ENCODE results near the gene HLA-DQB1. TPM values are rescaled to one million over a fixed set of nuclear protein-coding genes. Genes with fewer than 3 reads are reported as not detected.
"Not testable (repeated sequence)": the region's sequence is repeated elsewhere in the genome, so short reads cannot be mapped to it uniquely, and the experiment has no call there.

HLA-DQB1 gene
- total and polyA plus RNA-seq, 2 donors (not counting 3 experiments of a cell fraction or from before 2014, with no cell fraction given): not detected

DNA sequence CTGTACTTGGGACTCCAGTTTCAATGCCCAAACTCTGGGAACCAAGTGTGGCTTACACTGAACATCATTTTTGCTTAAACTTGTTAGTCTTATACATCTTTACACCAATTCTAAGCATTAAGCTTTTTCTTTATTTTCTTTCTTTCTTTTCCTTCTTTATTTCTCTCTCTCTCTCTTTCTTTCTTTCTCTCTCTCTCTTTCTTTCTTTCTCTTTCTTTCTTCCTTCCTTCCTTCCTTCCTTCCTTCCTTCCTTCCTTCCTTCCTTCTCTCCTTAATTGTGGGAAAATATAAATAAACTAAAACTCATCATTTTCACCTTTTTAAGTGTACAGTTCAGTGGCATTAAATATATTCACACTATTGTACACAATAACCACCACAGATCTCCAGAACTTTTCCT, 43.2 kb upstream of the HLA-DQB1 start:
- Histone ChIP-seq H3K27ac (ENCODE audit: insufficient read depth, low read depth, low read length) (no peak overlapping the region), H3K9me3 (replicated peaks; ENCODE audit: control insufficient read depth, insufficient read depth, low read length) (no peaks in the 10 kb centered on the region), H3K9ac (replicated peaks; ENCODE audit: extremely low read depth, insufficient read depth, low read length) (no peak overlapping the region), H3K27me3 (ENCODE audit: control insufficient read depth in 2 of 2, insufficient read depth in 2 of 2, low read length in 2 of 2) (peaks cover 8 to 10% of the 10 kb centered on the region in 2 experiments), H3K4me2 (ENCODE audit: insufficient read depth, low read length) (no peak overlapping the region), H3K4me3 (replicated peaks in 1 of 3; ENCODE audit: insufficient read depth in 1 of 3, low read depth in 1 of 3, low read length in 3 of 3) (no peak overlapping the region), H3K79me2 (ENCODE audit: control insufficient read depth, insufficient read depth, low read length) (no peaks in the 10 kb centered on the region), H3K36me3 (ENCODE audit: control insufficient read depth in 2 of 2, extremely low read depth in 1 of 2, insufficient read depth in 2 of 2, low read length in 2 of 2) (no peaks in the 10 kb centered on the region), H4K20me1 (replicated peaks; ENCODE audit: control insufficient read depth, extremely low read depth, insufficient read depth, low read length) (no peaks in the 10 kb centered on the region), H2AFZ (ENCODE audit: low read depth, low read length) (no peak overlapping the region), H3K9me1 (replicated peaks; ENCODE audit: control insufficient read depth, extremely low read depth, insufficient read depth, low read length) (no peaks in the 10 kb centered on the region), H3K4me1 (ENCODE audit: control insufficient read depth, extremely low read depth, insufficient read depth, low read length) (no peaks in the 10 kb centered on the region)
- FAIRE-seq (no peak), DNase-seq (ENCODE audit: low read depth, low spot score) (no peak)
- dilution Hi-C loops (cut with MboI; ENCODE audit: extremely low pct_ligation_motif_present, low sequenced_read_pairs) (no loop called here), intact Hi-C loops (cut with micrococcal nuclease) (loop anchor here (10.0 kb wide), 1 partner anchor 155 kb away; no protein-coding TSS in a partner anchor)
- TF ChIP-seq, protein P1, sequence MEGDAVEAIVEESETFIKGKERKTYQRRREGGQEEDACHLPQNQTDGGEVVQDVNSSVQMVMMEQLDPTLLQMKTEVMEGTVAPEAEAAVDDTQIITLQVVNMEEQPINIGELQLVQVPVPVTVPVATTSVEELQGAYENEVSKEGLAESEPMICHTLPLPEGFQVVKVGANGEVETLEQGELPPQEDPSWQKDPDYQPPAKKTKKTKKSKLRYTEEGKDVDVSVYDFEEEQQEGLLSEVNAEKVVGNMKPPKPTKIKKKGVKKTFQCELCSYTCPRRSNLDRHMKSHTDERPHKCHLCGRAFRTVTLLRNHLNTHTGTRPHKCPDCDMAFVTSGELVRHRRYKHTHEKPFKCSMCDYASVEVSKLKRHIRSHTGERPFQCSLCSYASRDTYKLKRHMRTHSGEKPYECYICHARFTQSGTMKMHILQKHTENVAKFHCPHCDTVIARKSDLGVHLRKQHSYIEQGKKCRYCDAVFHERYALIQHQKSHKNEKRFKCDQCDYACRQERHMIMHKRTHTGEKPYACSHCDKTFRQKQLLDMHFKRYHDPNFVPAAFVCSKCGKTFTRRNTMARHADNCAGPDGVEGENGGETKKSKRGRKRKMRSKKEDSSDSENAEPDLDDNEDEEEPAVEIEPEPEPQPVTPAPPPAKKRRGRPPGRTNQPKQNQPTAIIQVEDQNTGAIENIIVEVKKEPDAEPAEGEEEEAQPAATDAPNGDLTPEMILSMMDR (IDR thresholded peaks at IDR 0.05; ENCODE audit: extremely low read depth in 1 of 2, insufficient read depth in 1 of 2, low read depth in 1 of 2, low read length in 2 of 2): no peak
- no peak for TF ChIP-seq MYC (IDR thresholded peaks at IDR 0.05; ENCODE audit: low read depth, low read length)
- TF ChIP-seq FOS (IDR thresholded peaks at IDR 0.05; ENCODE audit: borderline replicate concordance, insufficient read depth, low read length): no peak
- no peak for TF ChIP-seq POLR2AphosphoS5 (IDR thresholded peaks at IDR 0.05; ENCODE audit: insufficient read depth, low read depth, low read length)
- no peak for TF ChIP-seq EZH2 (IDR thresholded peaks at IDR 0.05; ENCODE audit: borderline replicate concordance, low read depth, low read length, severe bottlenecking)
- no peak for TF ChIP-seq POLR2A (IDR thresholded peaks at IDR 0.05; ENCODE audit: low read depth, low read length)
- no peak for TF ChIP-seq GATA2 (IDR thresholded peaks at IDR 0.05; ENCODE audit: insufficient read depth, insufficient read length, low read depth, low read length)
- no peak for TF ChIP-seq JUN (IDR thresholded peaks at IDR 0.05; ENCODE audit: borderline replicate concordance, insufficient read depth, insufficient read length, low read depth)
- TF ChIP-seq, protein P2, sequence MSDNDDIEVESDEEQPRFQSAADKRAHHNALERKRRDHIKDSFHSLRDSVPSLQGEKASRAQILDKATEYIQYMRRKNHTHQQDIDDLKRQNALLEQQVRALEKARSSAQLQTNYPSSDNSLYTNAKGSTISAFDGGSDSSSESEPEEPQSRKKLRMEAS (IDR thresholded peaks at IDR 0.05; ENCODE audit: insufficient read depth, insufficient read length): no peak
- ChIA-PET POLR2A (interaction anchor here (0.6 kb wide), 1 partner anchor 122 kb away, joined by 3 read pairs; no protein-coding TSS in a partner anchor), CTCF (no interaction called here)
- BruUV-seq (replicated peaks): no TSS peak

DNA sequence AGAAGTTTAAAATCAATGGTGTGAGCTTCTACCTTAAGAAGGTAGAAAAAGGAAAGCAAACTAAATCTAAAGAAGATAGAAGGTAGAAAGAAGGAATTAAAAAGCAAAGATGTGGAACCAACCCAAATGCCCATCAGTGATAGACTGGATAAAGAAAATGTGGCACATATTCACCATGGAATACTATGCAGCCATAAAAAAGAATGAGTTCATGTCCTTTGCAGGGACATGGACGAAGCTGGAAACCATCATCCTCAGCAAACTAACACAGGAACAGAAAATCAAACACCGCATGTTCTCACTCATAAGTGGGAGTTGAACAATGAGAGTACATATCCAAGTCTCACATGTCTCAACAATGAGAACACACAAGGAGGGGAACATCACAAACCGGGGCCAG, 38.7 kb upstream of the HLA-DQB1 start:
- CTCF ChIA-PET; dilution Hi-C loops (cut with MboI; ENCODE audit: extremely low pct_ligation_motif_present, low sequenced_read_pairs); H3K9me3 ChIP-seq (replicated peaks; ENCODE audit: control insufficient read depth, insufficient read depth, low read length); H4K20me1 ChIP-seq (replicated peaks; ENCODE audit: control insufficient read depth, extremely low read depth, insufficient read depth, low read length); DNase-seq (ENCODE audit: low read depth, low spot score); H3K9ac ChIP-seq (replicated peaks; ENCODE audit: extremely low read depth, insufficient read depth, low read length); H3K27ac ChIP-seq (ENCODE audit: insufficient read depth, low read depth, low read length); H3K4me1 ChIP-seq (ENCODE audit: control insufficient read depth, extremely low read depth, insufficient read depth, low read length); H2AFZ ChIP-seq (ENCODE audit: low read depth, low read length); H3K36me3 ChIP-seq (ENCODE audit: control insufficient read depth in 2 of 2, extremely low read depth in 1 of 2, insufficient read depth in 2 of 2, low read length in 2 of 2); BruUV-seq (replicated peaks); FAIRE-seq; H3K4me2 ChIP-seq (ENCODE audit: insufficient read depth, low read length); H3K9me1 ChIP-seq (replicated peaks; ENCODE audit: control insufficient read depth, extremely low read depth, insufficient read depth, low read length); H3K4me3 ChIP-seq (replicated peaks in 1 of 3; ENCODE audit: insufficient read depth in 1 of 3, low read depth in 1 of 3, low read length in 3 of 3); POLR2A ChIA-PET; H3K79me2 ChIP-seq (ENCODE audit: control insufficient read depth, insufficient read depth, low read length): not testable (repeated sequence)
- H3K27me3 ChIP-seq (ENCODE audit: control insufficient read depth in 2 of 2, insufficient read depth in 2 of 2, low read length in 2 of 2): peaks cover 5 to 25% of the 10 kb centered on the region in 2 experiments
- intact Hi-C loops (cut with micrococcal nuclease): loop anchor here (10.0 kb wide), 1 partner anchor 160 kb away; no protein-coding TSS in a partner anchor
